ENCODE data around the gene SLC25A30. TPM values are rescaled to one million over a fixed set of nuclear protein-coding genes. Genes with fewer than 3 reads are reported as not detected.
"Not testable (repeated sequence)": the region's sequence is repeated elsewhere in the genome, so short reads cannot be mapped to it uniquely, and the experiment has no call there.

Gene SLC25A30
- total and polyA plus RNA-seq, 5 donors from 2014 or later: 0.41 to 22.9 (median 1.8) TPM

- peak overlapping the region; percentile 68 to 83 (median 75) for H3K27ac Mint-ChIP-seq
- ATAC-seq (ENCODE audit: low read depth in 2 of 2) (peak; percentile 39 to 50), DNase-seq (peak; percentile 7 to 34 (median 20))
- no peaks in the 10 kb centered on the region for H3K9me3 Mint-ChIP-seq
- Histone ChIP-seq H3K27me3 (ENCODE audit: control insufficient read depth, insufficient read depth, low read length) (no peaks in the 10 kb centered on the region), H3K27ac (ENCODE audit: insufficient read depth, low read length, poor library complexity, severe bottlenecking) (no peak overlapping the region), H3K9me3 (ENCODE audit: control insufficient read depth in 2 of 2, low read length in 2 of 2) (no peaks in the 10 kb centered on the region), H3K4me1 (ENCODE audit: control insufficient read depth, insufficient read depth, low read length, poor library complexity, severe bottlenecking) (peaks cover 14% of the 10 kb centered on the region), H3K36me3 (ENCODE audit: control insufficient read depth, insufficient read depth, low read length) (peaks cover 65% of the 10 kb centered on the region), H3K4me3 (ENCODE audit: low read depth, low read length) (no peak overlapping the region)
- H3K4me3 Mint-ChIP-seq: no peak overlapping the region
- H3K4me1 Mint-ChIP-seq: peaks cover 14 to 47% (median 34%) of the 10 kb centered on the region in 4 donors
- H3K36me3 Mint-ChIP-seq: peaks cover 45% of the 10 kb centered on the region
- no peaks in the 10 kb centered on the region for H3K27me3 Mint-ChIP-seq
Measured at GRCh38 chr13:45398877-45399276, 19.3 kb downstream of the SLC25A30 start.

- peak overlapping the region in 1 of 4 donors; percentile 36 for H3K4me3 Mint-ChIP-seq
- DNase-seq (peak in 1 of 3 donors; percentile 14), ATAC-seq (ENCODE audit: low read depth in 2 of 2) (no peak)
- Histone ChIP-seq H3K36me3 (ENCODE audit: control insufficient read depth, insufficient read depth, low read length) (peaks cover 56% of the 10 kb centered on the region), H3K9me3 (ENCODE audit: control insufficient read depth in 2 of 2, low read length in 2 of 2) (no peaks in the 10 kb centered on the region), H3K4me1 (ENCODE audit: control insufficient read depth, insufficient read depth, low read length, poor library complexity, severe bottlenecking) (peaks cover 14% of the 10 kb centered on the region), H3K4me3 (ENCODE audit: low read depth, low read length) (no peak overlapping the region), H3K27ac (ENCODE audit: insufficient read depth, low read length, poor library complexity, severe bottlenecking) (no peak overlapping the region), H3K27me3 (ENCODE audit: control insufficient read depth, insufficient read depth, low read length) (no peaks in the 10 kb centered on the region)
- no peaks in the 10 kb centered on the region for H3K27me3 Mint-ChIP-seq
- peaks cover 41% of the 10 kb centered on the region for H3K36me3 Mint-ChIP-seq
- peaks cover 16 to 48% (median 31%) of the 10 kb centered on the region in 4 donors for H3K4me1 Mint-ChIP-seq
- no peaks in the 10 kb centered on the region for H3K9me3 Mint-ChIP-seq
- H3K27ac Mint-ChIP-seq: peak overlapping the region; percentile 84 to 90 (median 85)
Measured at GRCh38 chr13:45396533-45397095, 21.6 kb downstream of the SLC25A30 start.

GRCh38 chr13:45393941-45394570, 24.1 kb downstream of the SLC25A30 start:
- Histone ChIP-seq H3K4me3 (ENCODE audit: low read depth, low read length) (no peak overlapping the region), H3K9me3 (ENCODE audit: control insufficient read depth in 2 of 2, low read length in 2 of 2) (no peaks in the 10 kb centered on the region), H3K27me3 (ENCODE audit: control insufficient read depth, insufficient read depth, low read length) (no peaks in the 10 kb centered on the region), H3K4me1 (ENCODE audit: control insufficient read depth, insufficient read depth, low read length, poor library complexity, severe bottlenecking) (peaks cover 14% of the 10 kb centered on the region), H3K36me3 (ENCODE audit: control insufficient read depth, insufficient read depth, low read length) (peaks cover 34% of the 10 kb centered on the region), H3K27ac (ENCODE audit: insufficient read depth, low read length, poor library complexity, severe bottlenecking) (no peak overlapping the region)
- no peak overlapping the region for H3K4me3 Mint-ChIP-seq
- H3K27me3 Mint-ChIP-seq: no peaks in the 10 kb centered on the region
- DNase-seq (peak in 2 of 3 donors; percentile 38 to 61), ATAC-seq (ENCODE audit: low read depth in 2 of 2) (peak; percentile 71 to 74)
- peaks cover 44% of the 10 kb centered on the region for H3K36me3 Mint-ChIP-seq
- no peaks in the 10 kb centered on the region for H3K9me3 Mint-ChIP-seq
- H3K27ac Mint-ChIP-seq: peak overlapping the region in 1 of 3 donors; percentile 81
- peaks cover 16 to 40% (median 27%) of the 10 kb centered on the region in 4 donors for H3K4me1 Mint-ChIP-seq

- H3K4me3 ChIP-seq (ENCODE audit: low read depth, low read length): no peak overlapping the region
- ATAC-seq (ENCODE audit: low read depth in 2 of 2) (no peak), DNase-seq (no peak)
- peaks cover 23% of the 10 kb centered on the region for H3K36me3 ChIP-seq (ENCODE audit: control insufficient read depth, insufficient read depth, low read length)
- H3K4me1 ChIP-seq (ENCODE audit: control insufficient read depth, insufficient read depth, low read length, poor library complexity, severe bottlenecking): peaks cover 14% of the 10 kb centered on the region
- no peak overlapping the region for H3K27ac ChIP-seq (ENCODE audit: insufficient read depth, low read length, poor library complexity, severe bottlenecking)
- Mint-ChIP-seq H3K36me3 (peaks cover 36% of the 10 kb centered on the region), H3K27ac (no peak overlapping the region), H3K4me3 (no peak overlapping the region), H3K4me1 (peaks cover 16 to 31% (median 22%) of the 10 kb centered on the region in 4 donors), H3K27me3 (no peaks in the 10 kb centered on the region), H3K9me3 (no peaks in the 10 kb centered on the region)
- H3K27me3 ChIP-seq (ENCODE audit: control insufficient read depth, insufficient read depth, low read length): no peaks in the 10 kb centered on the region
- no peaks in the 10 kb centered on the region for H3K9me3 ChIP-seq (ENCODE audit: control insufficient read depth in 2 of 2, low read length in 2 of 2)
Measured at GRCh38 chr13:45392811-45393210, 25.4 kb downstream of the SLC25A30 start.

GRCh38 chr13:45391926-45392325, 26.2 kb downstream of the SLC25A30 start:
- H3K27ac ChIP-seq (ENCODE audit: insufficient read depth, low read length, poor library complexity, severe bottlenecking): no peak overlapping the region
- no peaks in the 10 kb centered on the region for H3K9me3 ChIP-seq (ENCODE audit: control insufficient read depth in 2 of 2, low read length in 2 of 2)
- Mint-ChIP-seq H3K4me1 (peaks cover 14 to 30% (median 19%) of the 10 kb centered on the region in 4 donors), H3K4me3 (no peak overlapping the region), H3K27me3 (no peaks in the 10 kb centered on the region), H3K9me3 (no peaks in the 10 kb centered on the region), H3K27ac (peak overlapping the region in 1 of 3 donors; percentile 20), H3K36me3 (peaks cover 42% of the 10 kb centered on the region)
- peaks cover 11% of the 10 kb centered on the region for H3K4me1 ChIP-seq (ENCODE audit: control insufficient read depth, insufficient read depth, low read length, poor library complexity, severe bottlenecking)
- DNase-seq (no peak), ATAC-seq (ENCODE audit: low read depth in 2 of 2) (no peak)
- no peaks in the 10 kb centered on the region for H3K27me3 ChIP-seq (ENCODE audit: control insufficient read depth, insufficient read depth, low read length)
- no peak overlapping the region for H3K4me3 ChIP-seq (ENCODE audit: low read depth, low read length)
- H3K36me3 ChIP-seq (ENCODE audit: control insufficient read depth, insufficient read depth, low read length): peaks cover 18% of the 10 kb centered on the region

GRCh38 chr13:45391128-45391527, 27.0 kb downstream of the SLC25A30 start:
- H3K27ac Mint-ChIP-seq; DNase-seq; H3K27me3 ChIP-seq (ENCODE audit: control insufficient read depth, insufficient read depth, low read length); H3K4me3 Mint-ChIP-seq; H3K27me3 Mint-ChIP-seq; H3K4me1 ChIP-seq (ENCODE audit: control insufficient read depth, insufficient read depth, low read length, poor library complexity, severe bottlenecking); H3K4me3 ChIP-seq (ENCODE audit: low read depth, low read length); H3K9me3 Mint-ChIP-seq; H3K9me3 ChIP-seq (ENCODE audit: control insufficient read depth in 2 of 2, low read length in 2 of 2); H3K27ac ChIP-seq (ENCODE audit: insufficient read depth, low read length, poor library complexity, severe bottlenecking); ATAC-seq (ENCODE audit: low read depth in 2 of 2): not testable (repeated sequence)
- Mint-ChIP-seq H3K36me3 (peaks cover 40% of the 10 kb centered on the region), H3K4me1 (peaks cover 10 to 22% (median 13%) of the 10 kb centered on the region in 4 donors)
- H3K36me3 ChIP-seq (ENCODE audit: control insufficient read depth, insufficient read depth, low read length): peaks cover 10% of the 10 kb centered on the region

- not testable (repeated sequence) for H3K9me3 ChIP-seq (ENCODE audit: control insufficient read depth in 2 of 2, low read length in 2 of 2); H3K4me3 Mint-ChIP-seq; H3K36me3 ChIP-seq (ENCODE audit: control insufficient read depth, insufficient read depth, low read length); H3K9me3 Mint-ChIP-seq; H3K27ac ChIP-seq (ENCODE audit: insufficient read depth, low read length, poor library complexity, severe bottlenecking); H3K4me3 ChIP-seq (ENCODE audit: low read depth, low read length); H3K4me1 ChIP-seq (ENCODE audit: control insufficient read depth, insufficient read depth, low read length, poor library complexity, severe bottlenecking); H3K27me3 ChIP-seq (ENCODE audit: control insufficient read depth, insufficient read depth, low read length); H3K27me3 Mint-ChIP-seq; ATAC-seq (ENCODE audit: low read depth in 2 of 2); DNase-seq
- Mint-ChIP-seq H3K36me3 (peaks cover 33% of the 10 kb centered on the region), H3K27ac (peak overlapping the region in 1 of 3 donors; percentile 1), H3K4me1 (peaks cover 6 to 14% (median 8%) of the 10 kb centered on the region in 4 donors)
Measured at GRCh38 chr13:45390348-45390747, 27.8 kb downstream of the SLC25A30 start.

- DNase-seq: no peak
- no peak for ATAC-seq (ENCODE audit: low read depth in 2 of 2)
- Mint-ChIP-seq H3K4me1 (no peaks in the 10 kb centered on the region), H3K4me3 (no peak overlapping the region), H3K27me3 (no peaks in the 10 kb centered on the region), H3K9me3 (no peaks in the 10 kb centered on the region), H3K36me3 (peaks cover 41% of the 10 kb centered on the region), H3K27ac (no peak overlapping the region)
- Histone ChIP-seq H3K4me3 (ENCODE audit: low read depth, low read length) (no peak overlapping the region), H3K4me1 (ENCODE audit: control insufficient read depth, insufficient read depth, low read length, poor library complexity, severe bottlenecking) (no peaks in the 10 kb centered on the region), H3K27me3 (ENCODE audit: control insufficient read depth, insufficient read depth, low read length) (no peaks in the 10 kb centered on the region), H3K36me3 (ENCODE audit: control insufficient read depth, insufficient read depth, low read length) (peaks cover 22% of the 10 kb centered on the region), H3K9me3 (ENCODE audit: control insufficient read depth in 2 of 2, low read length in 2 of 2) (no peaks in the 10 kb centered on the region), H3K27ac (ENCODE audit: insufficient read depth, low read length, poor library complexity, severe bottlenecking) (no peak overlapping the region)
Measured at GRCh38 chr13:45388664-45389063, 29.5 kb downstream of the SLC25A30 start.
